ENCODE data around the gene PKD1.

The PKD1 gene

GRCh38 chr16:2077696-2078095, 58.0 kb downstream of the PKD1 start:
- H3K4me3 ChIP-seq (ENCODE audit: low read depth, low read length) = no peak overlapping the region

GRCh38 chr16:2077016-2077415, 58.7 kb downstream of the PKD1 start:
- no peak overlapping the region for H3K4me3 ChIP-seq (ENCODE audit: low read depth, low read length)

- H3K4me3 ChIP-seq (ENCODE audit: low read depth, low read length) = no peak overlapping the region
These were observed 59.4 kb downstream of the PKD1 start for GRCh38 chr16:2076072-2076865.

- no peak overlapping the region for H3K4me3 ChIP-seq (ENCODE audit: low read depth, low read length)
These were observed 60.1 kb downstream of the PKD1 start for GRCh38 chr16:2075631-2076030.

GRCh38 chr16:2074071-2074470, 61.6 kb downstream of the PKD1 start:
- H3K4me3 ChIP-seq (ENCODE audit: low read depth, low read length) = no peak overlapping the region

GRCh38 chr16:2072926-2073325, 62.8 kb downstream of the PKD1 start:
- H3K4me3 ChIP-seq (ENCODE audit: low read depth, low read length) = no peak overlapping the region

GRCh38 chr16:2071454-2072202, 64.1 kb downstream of the PKD1 start:
- no peak overlapping the region for H3K4me3 ChIP-seq (ENCODE audit: low read depth, low read length)

- H3K4me3 ChIP-seq (ENCODE audit: low read depth, low read length) = no peak overlapping the region
These were observed 64.9 kb downstream of the PKD1 start for GRCh38 chr16:2070576-2071453.

GRCh38 chr16:2066139-2066538, 69.6 kb downstream of the PKD1 start:
- no peak overlapping the region for H3K4me3 ChIP-seq (ENCODE audit: low read depth, low read length)

- H3K4me3 ChIP-seq (ENCODE audit: low read depth, low read length) = no peak overlapping the region
These were observed 71.2 kb downstream of the PKD1 start for GRCh38 chr16:2064368-2064945.

- no peak overlapping the region for H3K4me3 ChIP-seq (ENCODE audit: low read depth, low read length)
These were observed 71.8 kb downstream of the PKD1 start for GRCh38 chr16:2063861-2064260.

- H3K4me3 ChIP-seq (ENCODE audit: low read depth, low read length) = no peak overlapping the region
These were observed 72.9 kb downstream of the PKD1 start for GRCh38 chr16:2062801-2063200.

- H3K4me3 ChIP-seq (ENCODE audit: low read depth, low read length) = no peak overlapping the region
These were observed 74.2 kb downstream of the PKD1 start for GRCh38 chr16:2061526-2061925.

GRCh38 chr16:2061023-2061422, 74.7 kb downstream of the PKD1 start:
- H3K4me3 ChIP-seq (ENCODE audit: low read depth, low read length) = no peak overlapping the region

GRCh38 chr16:2060346-2060745, 75.4 kb downstream of the PKD1 start:
- no peak overlapping the region for H3K4me3 ChIP-seq (ENCODE audit: low read depth, low read length)

- H3K4me3 ChIP-seq (ENCODE audit: low read depth, low read length) = no peak overlapping the region
These were observed 76.8 kb downstream of the PKD1 start for GRCh38 chr16:2058872-2059271.

GRCh38 chr16:2058420-2058819, 77.3 kb downstream of the PKD1 start:
- no peak overlapping the region for H3K4me3 ChIP-seq (ENCODE audit: low read depth, low read length)

GRCh38 chr16:2057438-2057837, 78.3 kb downstream of the PKD1 start:
- no peak overlapping the region for H3K4me3 ChIP-seq (ENCODE audit: low read depth, low read length)

GRCh38 chr16:2056681-2057407, 78.9 kb downstream of the PKD1 start:
- no peak overlapping the region for H3K4me3 ChIP-seq (ENCODE audit: low read depth, low read length)

GRCh38 chr16:2056077-2056476, 79.6 kb downstream of the PKD1 start:
- H3K4me3 ChIP-seq (ENCODE audit: low read depth, low read length) = no peak overlapping the region
